Fibroblast of pulmonary artery (primary cell): Measurements from ENCODE around the gene AFF4.
"Not testable (repeated sequence)": the region's sequence is repeated elsewhere in the genome, so short reads cannot be mapped to it uniquely, and the experiment has no call there.

Experiments
- DNase-seq: peaks from one replicate; pipeline ENCODE4 v3.0.0-alpha.2; 2010; ENCODE audit warnings: low read depth
- H3K4me3 ChIP-seq: replicated peaks from 2 replicates; pipeline ENCODE4 v1.5.1; 2011; ENCODE audit warnings: low read depth, mild to moderate bottlenecking, control low read depth, low read length, moderate library complexity
- CTCF ChIP-seq: IDR thresholded peaks from 2 replicates; pipeline ENCODE4 v1.5.1; 2011; ENCODE audit warnings: mild to moderate bottlenecking, control low read depth, low read length, inconsistent platforms; ENCODE audit errors: missing control alignments

Gene AFF4

GRCh38 chr5:132981288-132981687 lies 17.9 kb upstream of the AFF4 start:
- DNase-seq: no peak
- TF ChIP-seq CTCF: no peak
- H3K4me3 ChIP-seq: no peak overlapping the region

GRCh38 chr5:132979976-132980375 lies 16.5 kb upstream of the AFF4 start:
- DNase-seq: no peak

GRCh38 chr5:132979367-132979940 lies 16.0 kb upstream of the AFF4 start:
- peak; percentile 4 for DNase-seq
- TF ChIP-seq CTCF: no peak

More at GRCh38 chr5:132979976-132980375, 16.5 kb upstream of the AFF4 start:
- H3K4me3 ChIP-seq: no peak overlapping the region
- TF ChIP-seq CTCF: no peak

GRCh38 chr5:132976852-132977251 lies 13.4 kb upstream of the AFF4 start:
- DNase-seq: no peak
- no peak overlapping the region for H3K4me3 ChIP-seq
- TF ChIP-seq CTCF: no peak

More at GRCh38 chr5:132979367-132979940, 16.0 kb upstream of the AFF4 start:
- no peak overlapping the region for H3K4me3 ChIP-seq

- not testable (repeated sequence) for H3K4me3 ChIP-seq, DNase-seq
These were observed 9.0 kb upstream of the AFF4 start for GRCh38 chr5:132972436-132972828.

GRCh38 chr5:132971483-132972435 lies 8.3 kb upstream of the AFF4 start:
- DNase-seq: peak; percentile 52
- no peak overlapping the region for H3K4me3 ChIP-seq
- no peak for TF ChIP-seq CTCF

GRCh38 chr5:132965120-132965519 lies 1.7 kb upstream of the AFF4 start:
- DNase-seq: no peak
- H3K4me3 ChIP-seq: no peak overlapping the region
- no peak for TF ChIP-seq CTCF
